B cell (primary cell): ENCODE measurements around the gene AKR7A2. TPM values are rescaled to one million over a fixed set of nuclear protein-coding genes. Genes with fewer than 3 reads are reported as not detected.

Source experiments
- ATAC-seq: fragments of 200-7000 bp; cut with Tn5 transposase; one replicate; pipeline ENCODE4 v1.10.0; 2021; ENCODE audit warnings: low read depth, mild to moderate bottlenecking, moderate number of reproducible peaks, moderate library complexity
- CTCF ChIA-PET: fragments of 350-600 bp; sonication (Branson Sonifier 250); formaldehyde crosslinking; loops from one replicate; lab custom pipeline; 2021; ENCODE audit warnings: antibody characterized with exemption, inconsistent platforms; lab: Charles Lee
- POLR2A ChIA-PET: fragments of 350-600 bp; sonication (Branson Sonifier 250); formaldehyde crosslinking; loops from one replicate; lab custom pipeline; 2021; ENCODE audit warnings: antibody characterized with exemption; lab: Charles Lee
- DNase-seq: peaks from one replicate; pipeline ENCODE4 v3.0.0; 2013
- H2AFZ ChIP-seq: 2 replicates; pipeline ENCODE4 v1.6.1; 2012; ENCODE audit warnings: mild to moderate bottlenecking, low read depth, low read length; ENCODE audit not compliant: insufficient read depth, poor library complexity, severe bottlenecking
- H3K27ac ChIP-seq, 2 donors: 1 replicate in 1 of 2; 2 replicates in 1 of 2; pipeline ENCODE4 v1.5.1; 2012 to 2013; ENCODE audit warnings: low read length in 2 of 2, mild to moderate bottlenecking in 2 of 2, moderate library complexity in 1 of 2
- H3K27me3 ChIP-seq, 4 experiments: fragments of 200-600 bp in 1 of 4; sonication (generic) in 1 of 4; replicated peaks in 1 of 4; 1 replicate in 2 of 4; 2 replicates in 2 of 4; pipeline versions ENCODE4 v1.6.1 to v1.7.0; 2013 to 2016; ENCODE audit warnings: low read length in 3 of 4, mild to moderate bottlenecking in 2 of 4, mixed read lengths in 1 of 4, moderate library complexity in 1 of 4; ENCODE audit not compliant: insufficient read depth in 4 of 4, control insufficient read depth in 3 of 4; ENCODE audit errors: control extremely low read depth in 1 of 4
- H3K36me3 ChIP-seq, 2 experiments: replicated peaks in 1 of 2; 1 replicate in 1 of 2; 2 replicates in 1 of 2; pipeline versions ENCODE4 v1.6.1 to v1.7.1; 2013; ENCODE audit warnings: low read length in 1 of 2; ENCODE audit not compliant: insufficient read depth in 2 of 2, control insufficient read depth in 1 of 2; ENCODE audit errors: control extremely low read depth in 1 of 2, extremely low read depth in 1 of 2
- H3K4me1 ChIP-seq, 2 donors: fragments of 200-600 bp in 1 of 2; sonication (generic) in 1 of 2; 1 replicate in 1 of 2; 2 replicates in 1 of 2; pipeline versions ENCODE4 v1.5.1 to v1.6.1; 2013 to 2017; ENCODE audit warnings: low read length in 2 of 2; ENCODE audit not compliant: control insufficient read depth in 2 of 2, insufficient read depth in 2 of 2
- H3K4me2 ChIP-seq: replicated peaks from 2 replicates; pipeline ENCODE3; 2012; ENCODE audit warnings: mild to moderate bottlenecking, low read depth, low read length; ENCODE audit not compliant: poor library complexity, severe bottlenecking
- H3K4me3 ChIP-seq, 5 experiments: fragments of 200-600 bp in 1 of 5; sonication (generic) in 1 of 5; 1 replicate in 3 of 5; 2 replicates in 2 of 5; pipeline versions ENCODE4 v1.5.1 to v1.7.0; 2011 to 2016; ENCODE audit warnings: low read length in 4 of 5, mild to moderate bottlenecking in 4 of 5, low read depth in 2 of 5, control low read depth in 1 of 5, moderate library complexity in 1 of 5; ENCODE audit not compliant: insufficient read depth in 1 of 5; ENCODE audit errors: control extremely low read depth in 1 of 5, extremely low read depth in 1 of 5
- H3K79me2 ChIP-seq: fragments of 200-600 bp; sonication (generic); one replicate; pipeline ENCODE4 v1.6.0; 2016; ENCODE audit warnings: low read length; ENCODE audit not compliant: control insufficient read depth, insufficient read depth
- H3K9ac ChIP-seq: fragments of 200-600 bp; sonication (generic); 2 replicates; pipeline ENCODE4 v1.6.1; 2017; ENCODE audit warnings: mild to moderate bottlenecking, low read length, moderate library complexity
- H3K9me3 ChIP-seq, 3 donors: one replicate each; pipeline versions ENCODE4 v1.6.1 to v1.7.1; 2013; ENCODE audit warnings: low read length in 2 of 3; ENCODE audit not compliant: control insufficient read depth in 2 of 3, insufficient read depth in 1 of 3; ENCODE audit errors: control extremely low read depth in 1 of 3
- H4K20me1 ChIP-seq: 2 replicates; pipeline ENCODE4 v1.6.0; 2012; ENCODE audit warnings: mild to moderate bottlenecking, low read length; ENCODE audit not compliant: insufficient read depth, control insufficient read depth, poor library complexity, severe bottlenecking
- H3K27ac Mint-ChIP-seq: one replicate; pipeline ENCODE4 v1.8.0; 2021; ENCODE audit warnings: mixed read lengths
- H3K27me3 Mint-ChIP-seq: one replicate; pipeline ENCODE4 v1.8.0; 2021; ENCODE audit warnings: mixed read lengths
- H3K4me1 Mint-ChIP-seq: one replicate; pipeline ENCODE4 v1.8.0; 2021; ENCODE audit warnings: mixed read lengths
- H3K4me3 Mint-ChIP-seq: one replicate; pipeline ENCODE4 v1.8.0; 2021; ENCODE audit warnings: mixed read lengths
- H3K9me3 Mint-ChIP-seq: one replicate; pipeline ENCODE4 v1.8.0; 2022; ENCODE audit warnings: mixed read lengths; ENCODE audit not compliant: insufficient read depth
- EZH2 ChIP-seq: IDR thresholded peaks from 2 replicates; pipeline ENCODE4 v1.6.1; 2012; ENCODE audit warnings: borderline replicate concordance, low read depth, mild to moderate bottlenecking, moderate library complexity, low read length; ENCODE audit not compliant: insufficient read depth, poor library complexity, severe bottlenecking
- WGBS: methylation state at CpG from one replicate; pipeline ENCODE4 v1.1.5; 2013; ENCODE audit warnings: missing lambda C conversion rate; ENCODE audit not compliant: insufficient coverage; 5-methylcytosine and 5-hydroxymethylcytosine counted together
- intact Hi-C: fragments of 100-400 bp; cut with micrococcal nuclease; formaldehyde crosslinking; loops from one replicate; pipeline ENCODE4 v1.10.0; 2022
- polyA plus RNA-seq: library from polyadenylated mRNA; depleted of rRNA; stranded (reverse); fragments of >200 nt; gene quantifications from 2 replicates; pipeline ENCODE4 v1.2.3, GENCODE V29; 2012
- total RNA-seq, 2 donors: library from RNA; stranded (reverse); fragments of 120-200 nt in 1 of 2; gene quantifications; 1 replicate in 1 of 2; 2 replicates in 1 of 2; pipeline versions ENCODE4 v1.2.3 to v1.2.4, GENCODE V29; 2013 to 2022
- TF ChIP-seq, protein P1 (sequence below): fragments of 200-600 bp; IDR thresholded peaks from one replicate; pipeline ENCODE4 v1.8.0; 2022; ENCODE audit warnings: antibody characterized with exemption, mild to moderate bottlenecking

AKR7A2 gene
- total and polyA plus RNA-seq, 2 donors (not counting 1 experiment from before 2014, with no cell fraction given): 23.7 to 32.1 TPM

DNA sequence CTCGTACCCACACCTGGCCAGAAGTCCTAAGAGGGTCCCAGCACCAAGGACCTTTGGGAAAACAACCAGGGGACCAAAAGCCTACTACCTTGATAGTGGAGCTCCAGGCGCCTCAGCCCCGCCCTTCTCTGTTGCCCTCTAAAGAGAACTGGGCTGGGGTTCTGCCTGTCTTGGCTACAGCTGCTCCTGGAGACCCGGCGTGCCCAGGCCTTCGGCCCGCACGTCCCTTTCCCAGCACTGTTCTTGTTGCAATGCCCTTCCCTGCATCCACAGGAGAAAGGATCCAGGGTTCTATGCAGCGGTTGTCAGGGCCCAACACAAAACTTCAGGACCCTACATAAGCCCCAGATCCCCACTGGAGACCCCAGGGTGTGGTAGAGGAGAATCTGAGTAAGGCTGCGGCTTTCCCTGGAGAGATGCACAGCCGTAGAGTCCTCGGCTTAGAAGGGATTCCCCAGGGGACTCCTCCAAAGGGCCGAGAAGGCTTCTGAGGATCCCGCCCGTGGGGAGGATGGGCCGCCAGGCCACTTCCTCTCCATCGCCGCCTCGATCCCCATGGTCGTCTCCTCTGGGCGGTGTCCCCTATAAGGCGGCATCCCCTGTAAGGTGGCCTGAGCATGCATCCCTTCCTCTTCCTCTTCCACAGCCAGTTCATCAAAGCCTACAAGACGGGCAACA lies 12.2 kb upstream of the AKR7A2 start:
- H3K4me1 ChIP-seq: no peaks in the 10 kb centered on the region
- Mint-ChIP-seq H3K4me3 (no peak overlapping the region), H3K4me1 (no peaks in the 10 kb centered on the region), H3K27ac (no peak overlapping the region), H3K9me3 (no peaks in the 10 kb centered on the region), H3K27me3 (no peaks in the 10 kb centered on the region)
- DNase-seq: no peak
- H3K4me3 ChIP-seq: no peak overlapping the region
- no peaks in the 10 kb centered on the region for H3K27me3 ChIP-seq
- H3K9ac ChIP-seq: no peak overlapping the region
- TF ChIP-seq, protein P1, sequence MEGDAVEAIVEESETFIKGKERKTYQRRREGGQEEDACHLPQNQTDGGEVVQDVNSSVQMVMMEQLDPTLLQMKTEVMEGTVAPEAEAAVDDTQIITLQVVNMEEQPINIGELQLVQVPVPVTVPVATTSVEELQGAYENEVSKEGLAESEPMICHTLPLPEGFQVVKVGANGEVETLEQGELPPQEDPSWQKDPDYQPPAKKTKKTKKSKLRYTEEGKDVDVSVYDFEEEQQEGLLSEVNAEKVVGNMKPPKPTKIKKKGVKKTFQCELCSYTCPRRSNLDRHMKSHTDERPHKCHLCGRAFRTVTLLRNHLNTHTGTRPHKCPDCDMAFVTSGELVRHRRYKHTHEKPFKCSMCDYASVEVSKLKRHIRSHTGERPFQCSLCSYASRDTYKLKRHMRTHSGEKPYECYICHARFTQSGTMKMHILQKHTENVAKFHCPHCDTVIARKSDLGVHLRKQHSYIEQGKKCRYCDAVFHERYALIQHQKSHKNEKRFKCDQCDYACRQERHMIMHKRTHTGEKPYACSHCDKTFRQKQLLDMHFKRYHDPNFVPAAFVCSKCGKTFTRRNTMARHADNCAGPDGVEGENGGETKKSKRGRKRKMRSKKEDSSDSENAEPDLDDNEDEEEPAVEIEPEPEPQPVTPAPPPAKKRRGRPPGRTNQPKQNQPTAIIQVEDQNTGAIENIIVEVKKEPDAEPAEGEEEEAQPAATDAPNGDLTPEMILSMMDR: no peak
- no peak for TF ChIP-seq EZH2
- CTCF ChIA-PET: no interaction called here
- H2AFZ ChIP-seq: no peak overlapping the region
- no peak overlapping the region for H3K27ac ChIP-seq
- H3K79me2 ChIP-seq: peaks cover 42% of the 10 kb centered on the region
- no peaks in the 10 kb centered on the region for H3K9me3 ChIP-seq
- 97% methylated on average over 21 of the region's 23 CpGs for WGBS
- POLR2A ChIA-PET: no interaction called here
- peaks cover 0 to 49% of the 10 kb centered on the region in 2 experiments for H3K36me3 ChIP-seq
- ATAC-seq: no peak
- intact Hi-C loops: no loop called here
- no peak overlapping the region for H3K4me2 ChIP-seq
- H4K20me1 ChIP-seq: peaks cover 15% of the 10 kb centered on the region

DNA sequence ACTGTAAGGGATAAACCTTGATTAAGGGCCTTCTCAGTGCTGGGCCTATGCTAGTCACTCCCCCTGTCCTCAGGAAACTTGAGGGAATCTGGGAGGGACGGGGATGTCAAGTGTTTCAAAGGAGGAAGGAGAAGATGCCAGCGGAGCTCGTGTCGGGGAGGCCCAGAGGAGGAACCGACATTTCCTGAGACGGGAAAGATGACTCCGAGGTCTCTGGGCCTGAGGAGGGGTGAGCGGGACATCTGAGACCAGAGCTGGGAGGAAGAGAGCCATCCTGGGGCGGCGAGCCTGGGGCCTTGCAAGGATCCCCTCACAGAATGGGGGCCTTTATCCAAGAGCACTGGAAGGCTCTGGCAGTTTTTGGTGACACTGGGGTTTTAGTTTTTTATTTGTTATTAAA lies 10.5 kb upstream of the AKR7A2 start:
- Histone ChIP-seq H3K4me3 (no peak overlapping the region), H2AFZ (no peak overlapping the region), H3K36me3 (peaks cover 1 to 47% of the 10 kb centered on the region in 2 experiments), H3K27me3 (no peaks in the 10 kb centered on the region), H3K79me2 (peaks cover 50% of the 10 kb centered on the region), H3K4me2 (no peak overlapping the region), H4K20me1 (peaks cover 15% of the 10 kb centered on the region), H3K9me3 (no peaks in the 10 kb centered on the region), H3K27ac (no peak overlapping the region), H3K9ac (no peak overlapping the region), H3K4me1 (peaks cover 4% of the 10 kb centered on the region in 2 donors)
- WGBS: 98% methylated on average over 7 of the region's 10 CpGs
- H3K4me3 Mint-ChIP-seq: no peak overlapping the region
- no peaks in the 10 kb centered on the region for H3K27me3 Mint-ChIP-seq
- H3K9me3 Mint-ChIP-seq: no peaks in the 10 kb centered on the region
- no peak for DNase-seq
- ChIA-PET POLR2A (interaction anchor here (0.6 kb wide), 1 partner anchor 101 kb away, joined by 7 read pairs; no protein-coding TSS in a partner anchor), CTCF (interaction anchor here (0.7 kb wide), 1 partner anchor 1556 kb away, joined by 3 read pairs; no protein-coding TSS in a partner anchor)
- TF ChIP-seq, protein P1: no peak
- TF ChIP-seq EZH2: no peak
- peaks cover 8% of the 10 kb centered on the region for H3K4me1 Mint-ChIP-seq
- H3K27ac Mint-ChIP-seq: no peak overlapping the region
- intact Hi-C loops: no loop called here
- no peak for ATAC-seq
